ENCODE measurements around the gene VPS36.

The VPS36 gene

GRCh38 chr13:52459668-52460067 lies 9.2 kb upstream of the VPS36 start:
- H3K4me3 ChIP-seq (ENCODE audit: low read depth, low read length): no peak overlapping the region
- peak; percentile 54 for DNase-seq (ENCODE audit: low read depth, low spot score)
- no peak for TF ChIP-seq CTCF (IDR thresholded peaks at IDR 0.05; ENCODE audit: low read depth, low read length)
- in situ Hi-C loops (cut with HindIII; ENCODE audit: low sequenced_read_pairs): no loop called here

- peak; percentile 70 for DNase-seq (ENCODE audit: low read depth, low spot score)
These were observed 5.2 kb upstream of the VPS36 start for GRCh38 chr13:52455677-52456041.

GRCh38 chr13:52454820-52455676 lies 4.6 kb upstream of the VPS36 start, which contains the start of gene CKAP2:
CKAP2 (plus strand) TSS chr13:52455478; CDS start chr13:52455557, 79 bp downstream.
- peak within 1 kb of the TSS; percentile 95 for H3K4me3 ChIP-seq (ENCODE audit: low read depth, low read length)
- TF ChIP-seq CTCF (IDR thresholded peaks at IDR 0.05; ENCODE audit: low read depth, low read length): no peak
- in situ Hi-C loops (cut with HindIII; ENCODE audit: low sequenced_read_pairs): no loop called here
- DNase-seq (ENCODE audit: low read depth, low spot score): peak; percentile 96

More at GRCh38 chr13:52455677-52456041, 5.2 kb upstream of the VPS36 start:
- no peak for TF ChIP-seq CTCF (IDR thresholded peaks at IDR 0.05; ENCODE audit: low read depth, low read length)
- in situ Hi-C loops (cut with HindIII; ENCODE audit: low sequenced_read_pairs): no loop called here
- H3K4me3 ChIP-seq (ENCODE audit: low read depth, low read length): peak overlapping the region; percentile 95

GRCh38 chr13:52454459-52454819 lies 4.0 kb upstream of the VPS36 start:
- in situ Hi-C loops (cut with HindIII; ENCODE audit: low sequenced_read_pairs): no loop called here
- H3K4me3 ChIP-seq (ENCODE audit: low read depth, low read length): peak overlapping the region; percentile 95
- DNase-seq (ENCODE audit: low read depth, low spot score): peak; percentile 16

GRCh38 chr13:52452470-52452869 lies 2.0 kb upstream of the VPS36 start:
- H3K4me3 ChIP-seq (ENCODE audit: low read depth, low read length): no peak overlapping the region
- DNase-seq (ENCODE audit: low read depth, low spot score): no peak
- in situ Hi-C loops (cut with HindIII; ENCODE audit: low sequenced_read_pairs): no loop called here
- TF ChIP-seq CTCF (IDR thresholded peaks at IDR 0.05; ENCODE audit: low read depth, low read length): no peak

More at GRCh38 chr13:52454459-52454819, 4.0 kb upstream of the VPS36 start:
- TF ChIP-seq CTCF (IDR thresholded peaks at IDR 0.05; ENCODE audit: low read depth, low read length): no peak

GRCh38 chr13:52451135-52451804 lies 836 bp upstream of the VPS36 start:
- DNase-seq (ENCODE audit: low read depth, low spot score): no peak
- no peak overlapping the region for H3K4me3 ChIP-seq (ENCODE audit: low read depth, low read length)
- in situ Hi-C loops (cut with HindIII; ENCODE audit: low sequenced_read_pairs): no loop called here
- no peak for TF ChIP-seq CTCF (IDR thresholded peaks at IDR 0.05; ENCODE audit: low read depth, low read length)
